HG03460 (cell line): ENCODE results near the gene CLP1.
"Not testable (repeated sequence)": the region's sequence is repeated elsewhere in the genome, so short reads cannot be mapped to it uniquely, and the experiment has no call there.

Experiments
- ATAC-seq: cut with Tn5 transposase; IDR thresholded peaks from one replicate; pipeline ENCODE4 v1.9.1; 2021; ENCODE audit not compliant: unreplicated experiment

The CLP1 gene

DNA sequence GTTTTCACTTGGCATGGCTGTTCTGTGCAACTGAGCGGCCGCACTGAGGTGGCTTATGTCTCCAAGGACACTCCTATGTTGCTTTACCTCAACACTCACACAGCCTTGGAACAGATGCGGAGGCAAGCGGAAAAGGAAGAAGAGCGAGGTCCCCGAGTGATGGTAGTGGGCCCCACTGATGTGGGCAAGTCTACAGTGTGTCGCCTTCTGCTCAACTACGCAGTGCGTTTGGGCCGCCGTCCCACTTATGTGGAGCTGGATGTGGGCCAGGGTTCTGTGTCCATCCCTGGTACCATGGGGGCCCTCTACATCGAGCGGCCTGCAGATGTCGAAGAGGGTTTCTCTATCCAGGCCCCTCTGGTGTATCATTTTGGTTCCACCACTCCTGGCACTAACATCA lies 2.1 kb downstream of the CLP1 start:
- ATAC-seq, result no peak

DNA sequence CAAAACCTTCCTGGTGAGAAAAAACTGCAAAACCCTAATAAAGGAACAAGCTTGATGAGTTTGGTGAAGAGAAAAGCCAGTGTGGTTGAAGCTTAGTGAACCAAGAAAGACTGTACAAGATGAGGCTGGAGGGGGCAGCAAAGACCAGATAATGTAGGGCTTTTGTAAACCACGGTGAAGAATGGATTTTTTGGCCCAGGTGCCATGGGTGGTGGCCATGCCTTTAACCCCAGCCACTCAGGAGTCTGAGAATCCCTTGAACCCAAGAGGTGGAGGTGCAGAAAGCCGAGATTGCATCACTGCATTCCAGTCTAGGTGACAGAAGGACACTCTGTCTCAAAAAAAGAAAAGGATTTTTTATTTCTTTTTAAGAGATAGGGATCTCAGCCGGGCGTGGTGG lies 5.3 kb downstream of the CLP1 start:
- no peak for ATAC-seq

GRCh38 chr11:57663975-57664374 lies 6.4 kb downstream of the CLP1 start:
- no peak for ATAC-seq

- peak; percentile 63 for ATAC-seq
These were observed 9.7 kb downstream of the CLP1 start for GRCh38 chr11:57667117-57667735.

- ATAC-seq, result peak; percentile 80
These were observed 10.3 kb downstream of the CLP1 start, which contains the start of gene ZDHHC5 for GRCh38 chr11:57667736-57668433. Gene ZDHHC5, plus strand, starts transcription at chr11:57668114. Its CDS starts 4,977 bp downstream, at chr11:57673091.

GRCh38 chr11:57668434-57668782 lies 10.8 kb downstream of the CLP1 start:
- peak; percentile 12 for ATAC-seq

GRCh38 chr11:57674251-57674650 lies 16.7 kb downstream of the CLP1 start:
- ATAC-seq, result no peak

DNA sequence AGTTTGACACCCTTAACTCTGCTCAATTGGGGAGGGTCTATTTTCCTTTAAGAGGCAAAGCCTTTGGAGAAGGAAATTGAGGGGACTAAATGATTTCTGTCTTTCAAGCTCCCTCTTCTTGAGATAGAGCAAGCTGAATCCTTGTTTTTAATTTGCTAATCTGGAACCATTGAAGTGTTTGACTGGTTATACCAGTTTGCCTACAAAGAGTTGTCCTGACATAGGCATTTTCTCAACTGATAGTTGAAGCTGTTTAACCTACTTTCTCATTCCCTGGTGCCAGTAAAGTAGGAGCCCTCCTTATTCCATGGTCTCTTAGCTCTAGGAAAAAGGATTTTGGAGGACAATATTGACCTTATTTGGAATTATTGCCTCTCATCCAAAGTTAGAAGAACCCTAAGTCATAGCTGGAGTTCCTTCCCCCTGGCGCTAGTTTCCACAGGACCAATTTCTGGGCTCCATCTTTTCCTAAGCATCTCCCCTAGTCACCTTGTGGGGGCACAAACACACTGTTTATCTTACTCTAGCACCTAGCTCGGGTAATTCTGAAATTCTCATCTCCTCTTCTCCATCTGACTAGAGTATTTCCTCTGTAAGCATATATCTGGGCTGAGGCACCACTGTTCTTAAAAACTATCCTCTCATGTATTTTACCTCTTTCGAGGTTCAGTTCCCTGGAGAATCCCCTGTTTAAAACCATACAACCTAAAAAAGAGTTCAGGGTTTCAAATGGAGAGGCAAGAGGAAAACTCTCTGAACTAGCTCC lies 17.8 kb downstream of the CLP1 start:
- no peak for ATAC-seq

DNA sequence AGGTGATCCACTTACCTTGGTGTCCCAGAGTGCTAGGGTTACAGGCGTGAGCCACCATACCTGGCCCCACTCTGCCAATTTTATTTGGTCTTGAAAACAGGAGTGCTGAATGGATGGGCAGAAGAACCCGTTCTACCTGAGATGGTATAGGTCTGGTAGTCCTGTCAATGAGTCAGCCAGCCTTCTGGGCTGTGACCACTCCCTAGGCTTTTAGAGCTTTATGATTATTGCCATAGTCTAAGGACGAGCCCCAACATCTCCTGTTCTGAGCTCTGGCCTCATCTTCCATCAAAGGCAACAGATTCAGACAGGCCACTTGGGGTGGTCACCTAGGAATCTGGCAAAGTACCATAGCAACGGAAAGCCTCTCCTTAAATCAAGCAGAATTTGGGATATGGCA lies 21.8 kb downstream of the CLP1 start:
- ATAC-seq, result no peak

- no peak for ATAC-seq
These were observed 23.0 kb downstream of the CLP1 start for GRCh38 chr11:57680552-57680874.

DNA sequence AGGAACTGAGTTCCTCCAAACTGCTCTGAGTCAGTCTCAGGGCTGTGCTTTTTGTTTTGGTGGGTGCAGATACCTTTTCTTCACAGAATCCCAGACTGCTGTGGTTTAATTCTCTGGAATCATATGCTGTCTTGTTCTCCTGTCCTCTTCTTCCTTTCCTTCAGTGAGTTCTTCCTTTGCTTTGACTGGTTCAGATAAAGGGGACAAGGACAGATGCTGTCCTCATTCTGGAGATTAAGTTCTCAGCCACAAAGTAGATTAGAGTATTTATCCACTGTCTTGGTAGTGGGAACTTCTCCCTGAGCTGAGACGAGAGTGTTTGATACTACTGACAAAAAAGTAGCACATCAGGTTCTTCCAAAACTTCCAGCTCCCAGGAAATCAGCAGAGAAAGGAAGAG lies 23.6 kb downstream of the CLP1 start:
- ATAC-seq, result no peak

GRCh38 chr11:57690474-57690873 lies 32.9 kb downstream of the CLP1 start:
- ATAC-seq, result not testable (repeated sequence)

- ATAC-seq, result no peak
These were observed 41.3 kb downstream of the CLP1 start for GRCh38 chr11:57698843-57699365.

DNA sequence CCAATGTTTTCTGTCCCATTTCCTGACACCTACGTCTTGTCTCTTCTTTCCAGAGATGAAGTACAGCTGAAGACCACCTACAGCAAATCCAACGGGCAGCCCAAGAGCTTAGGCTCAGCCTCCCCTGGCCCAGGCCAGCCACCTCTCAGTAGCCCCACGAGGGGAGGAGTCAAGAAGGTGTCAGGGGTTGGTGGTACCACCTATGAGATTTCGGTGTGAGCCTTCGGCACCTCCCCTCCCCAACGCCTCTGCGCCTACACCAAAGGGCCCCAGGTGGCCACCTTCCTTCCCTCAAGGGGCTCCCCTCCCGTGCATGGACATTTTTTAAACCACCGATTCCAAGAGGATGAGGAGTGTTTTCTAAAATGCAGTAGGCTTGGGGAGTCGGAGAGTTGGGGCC lies 42.3 kb downstream of the CLP1 start:
- no peak for ATAC-seq

DNA sequence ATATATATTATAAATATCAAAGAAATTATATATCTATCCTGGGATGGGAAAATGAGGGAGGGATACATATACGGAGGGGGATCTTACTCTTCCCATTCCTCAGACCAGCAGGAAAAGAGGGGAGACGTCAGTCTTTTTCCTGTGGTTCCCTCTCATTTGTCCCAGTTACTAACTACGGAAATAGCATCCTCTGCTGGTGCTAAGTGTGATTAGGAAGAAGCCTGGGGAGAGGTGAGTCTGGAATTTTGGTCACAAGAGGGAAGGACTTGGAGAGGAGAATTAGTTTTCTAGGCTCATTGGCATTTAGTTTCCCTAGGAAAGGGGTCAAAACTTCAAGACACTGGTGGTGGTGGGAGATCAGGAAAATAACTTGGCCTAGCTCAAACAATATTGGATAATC lies 42.9 kb downstream of the CLP1 start:
- no peak for ATAC-seq

- no peak for ATAC-seq
These were observed 45.8 kb downstream of the CLP1 start for GRCh38 chr11:57703341-57703740.

- ATAC-seq, result no peak
These were observed 47.4 kb downstream of the CLP1 start for GRCh38 chr11:57704932-57705331.

DNA sequence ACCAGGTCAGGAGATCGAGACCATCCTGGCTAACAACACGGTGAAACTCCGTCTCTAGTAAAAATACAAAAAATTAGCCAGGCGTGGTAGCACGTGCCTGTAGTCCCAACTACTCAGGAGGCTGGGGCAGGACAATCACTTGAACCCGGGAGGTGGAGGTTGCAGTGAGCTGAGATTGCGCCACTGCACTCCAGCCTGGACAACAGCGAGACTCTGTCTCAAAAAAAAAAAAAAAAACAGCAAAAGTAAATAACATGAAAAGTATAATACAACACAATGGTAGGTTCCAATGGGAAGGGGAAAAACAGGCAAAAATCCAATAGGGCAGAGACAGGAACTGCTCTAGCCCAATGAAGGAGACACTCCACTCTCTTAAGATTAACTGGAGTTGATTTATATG lies 47.9 kb downstream of the CLP1 start:
- ATAC-seq, result not testable (repeated sequence)

GRCh38 chr11:57709802-57710367 lies 52.3 kb downstream of the CLP1 start:
- no peak for ATAC-seq
